Activated T-cell treated with anti-CD3 and anti-CD28 coated beads, Interleukin-2, amount 50 U/mL, for 48 hours (primary cell): ENCODE results near the gene SRMS.

Source experiments
- DNase-seq, 2 experiments: peaks; one replicate each; pipeline ENCODE4 v3.0.0-alpha.2; 2020

Gene SRMS

GRCh38 chr20:63498960-63499337 lies 48.6 kb downstream of the SRMS start, which contains the start of gene EEF1A2:
TSS of gene EEF1A2 (minus strand) at chr20:63499083. CDS start at chr20:63497763, 1,320 bp downstream.
- DNase-seq = no peak

GRCh38 chr20:63497946-63498935 lies 49.3 kb downstream of the SRMS start:
- DNase-seq = no peak

GRCh38 chr20:63497138-63497945 lies 50.2 kb downstream of the SRMS start:
- no peak for DNase-seq

- no peak for DNase-seq
Observed at GRCh38 chr20:63496596-63497120, 50.9 kb downstream of the SRMS start.

- peak; percentile 84 to 86 for DNase-seq
Observed at GRCh38 chr20:63495741-63496595, 51.6 kb downstream of the SRMS start.

DNA sequence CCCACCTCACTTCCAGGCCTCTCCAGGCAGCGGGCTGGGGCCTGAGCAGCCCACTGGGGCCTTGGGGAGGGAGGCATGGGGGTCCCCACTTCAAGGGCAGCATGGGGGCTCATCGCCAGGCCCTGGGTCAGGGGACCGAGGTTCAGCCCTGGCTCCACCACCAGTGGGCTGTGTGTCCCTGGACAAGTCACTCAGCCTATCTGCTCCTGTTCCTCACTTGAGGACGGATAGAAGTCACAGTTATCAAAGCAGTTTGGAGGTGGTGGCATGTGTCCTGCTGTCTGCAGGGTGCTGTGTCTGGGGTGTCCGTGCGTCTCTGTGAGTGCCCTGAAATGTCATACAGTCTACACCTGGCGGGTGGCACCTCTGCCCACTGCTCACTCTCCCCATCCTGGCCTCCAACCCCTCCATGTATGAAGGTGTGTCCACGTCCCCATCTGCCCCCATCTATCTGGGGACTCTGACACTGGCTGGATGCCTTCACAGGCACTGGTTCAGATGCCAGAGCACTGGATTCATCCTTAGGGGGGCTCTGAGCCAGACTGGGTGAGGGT lies 52.3 kb downstream of the SRMS start:
- DNase-seq = no peak

GRCh38 chr20:63494420-63495166 lies 53.0 kb downstream of the SRMS start:
- DNase-seq = no peak

DNA sequence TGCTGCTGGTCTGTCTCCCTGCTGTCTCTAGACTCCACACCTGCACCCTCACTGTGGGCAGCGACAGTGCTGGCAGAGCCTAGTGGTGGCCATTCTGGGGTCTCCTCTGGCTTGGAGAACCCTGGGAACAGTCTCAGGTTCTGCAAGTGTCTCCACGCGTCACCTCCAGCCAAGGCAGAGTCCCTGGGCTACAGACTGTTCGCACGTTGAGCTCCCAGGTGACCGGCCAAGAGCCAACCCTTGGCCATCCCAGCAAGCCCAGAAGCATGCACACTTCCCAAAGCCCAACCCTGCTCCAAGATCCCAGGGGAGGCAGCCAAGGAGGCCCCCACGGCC lies 53.5 kb downstream of the SRMS start:
- DNase-seq = no peak

DNA sequence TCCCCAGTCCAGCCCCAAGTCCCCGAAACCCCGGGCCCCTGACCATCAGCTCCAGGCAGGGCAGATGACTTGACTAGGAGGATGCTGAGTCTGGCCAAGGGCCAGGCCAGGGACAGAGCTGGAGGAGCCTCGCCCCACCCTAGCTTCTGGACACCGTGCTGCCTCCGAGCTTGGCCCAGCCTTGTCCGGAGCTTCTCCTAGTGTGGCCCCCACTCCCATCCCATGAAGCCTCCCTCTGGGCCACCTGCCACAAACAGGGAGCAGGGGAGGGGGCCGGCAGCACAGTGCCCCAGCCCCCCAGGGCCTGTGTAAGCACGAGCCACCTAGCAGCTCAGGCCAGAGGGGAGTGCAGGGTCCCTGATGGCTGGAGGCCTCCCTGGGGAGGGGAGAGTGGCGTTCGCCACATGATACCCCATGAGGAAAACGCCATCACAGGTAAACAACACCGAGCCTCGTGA lies 54.0 kb downstream of the SRMS start:
- no peak for DNase-seq

DNA sequence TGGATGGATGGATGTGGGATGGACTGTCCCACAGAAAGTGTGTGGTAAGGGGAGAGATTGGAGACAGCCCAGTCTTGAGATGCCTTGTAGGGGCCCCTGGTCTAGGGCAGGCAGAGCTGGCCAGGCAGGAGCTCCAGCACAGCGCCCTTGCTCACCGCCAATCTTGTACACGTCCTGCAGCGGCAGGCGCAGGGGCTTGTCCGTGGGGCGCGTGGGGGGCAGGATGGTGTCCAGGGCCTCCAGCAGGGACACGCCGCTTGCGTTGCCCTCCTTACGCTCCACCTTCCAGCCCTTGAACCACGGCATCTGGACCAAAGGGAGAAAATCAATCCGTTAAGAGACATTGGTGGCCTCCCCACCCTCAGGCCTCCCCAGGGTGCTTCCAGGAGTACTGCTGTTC lies 54.6 kb downstream of the SRMS start:
- no peak for DNase-seq

GRCh38 chr20:63492518-63492917 lies 55.0 kb downstream of the SRMS start:
- DNase-seq = no peak

GRCh38 chr20:63491635-63492230 lies 55.8 kb downstream of the SRMS start:
- no peak for DNase-seq

GRCh38 chr20:63491078-63491477 lies 56.5 kb downstream of the SRMS start:
- DNase-seq = no peak
